GM19455 (cell line): Measurements from ENCODE around the gene PROM1.

Source experiments
- ATAC-seq: cut with Tn5 transposase; IDR thresholded peaks from one replicate; pipeline ENCODE4 v1.9.1; 2021; ENCODE audit not compliant: unreplicated experiment

Gene PROM1

DNA sequence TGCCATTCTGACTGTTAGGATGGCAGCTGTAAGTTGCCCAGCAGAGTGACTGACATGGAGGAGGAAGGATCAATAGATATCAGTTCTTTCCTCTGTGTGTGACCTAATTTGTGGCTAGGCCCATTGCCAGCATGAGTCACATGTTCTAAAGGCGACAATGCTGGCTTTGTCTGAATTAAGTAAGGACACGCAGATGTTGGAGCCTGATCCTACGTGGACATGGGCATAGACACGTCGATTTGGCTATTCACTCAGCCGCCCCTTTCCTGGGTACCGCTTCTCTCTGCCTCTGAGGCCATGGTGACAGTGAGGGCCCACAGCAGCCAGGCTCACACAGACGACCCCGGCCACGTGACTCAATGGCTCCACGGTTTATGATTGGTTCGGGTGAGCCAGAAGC lies 16.3 kb downstream of the PROM1 start:
- ATAC-seq: no peak

DNA sequence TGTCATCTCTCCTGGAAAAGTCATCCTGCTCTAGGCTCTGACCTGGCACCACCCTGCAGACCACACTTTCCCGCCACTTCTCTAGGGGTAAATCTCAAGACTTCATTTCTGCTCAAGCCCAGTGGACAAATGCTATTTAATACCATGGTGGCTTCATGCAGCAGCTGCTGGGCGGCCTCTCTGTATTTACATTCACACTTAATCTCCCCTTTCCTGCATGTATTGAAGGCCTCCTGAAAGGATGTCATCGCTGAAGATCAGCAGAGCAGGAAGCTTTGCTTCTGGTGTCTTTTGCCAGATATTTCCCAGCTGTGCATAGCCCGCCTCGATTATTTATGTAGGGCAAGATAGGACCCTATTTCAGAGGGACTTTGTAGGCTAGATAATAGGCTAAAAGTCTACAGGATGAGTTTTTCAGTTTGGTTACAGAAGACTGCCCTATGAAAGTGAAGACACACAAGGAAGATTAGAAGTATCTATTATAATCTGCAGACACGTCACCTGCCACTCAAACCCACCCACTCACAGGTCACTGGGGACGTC lies 17.2 kb downstream of the PROM1 start:
- ATAC-seq: no peak

DNA sequence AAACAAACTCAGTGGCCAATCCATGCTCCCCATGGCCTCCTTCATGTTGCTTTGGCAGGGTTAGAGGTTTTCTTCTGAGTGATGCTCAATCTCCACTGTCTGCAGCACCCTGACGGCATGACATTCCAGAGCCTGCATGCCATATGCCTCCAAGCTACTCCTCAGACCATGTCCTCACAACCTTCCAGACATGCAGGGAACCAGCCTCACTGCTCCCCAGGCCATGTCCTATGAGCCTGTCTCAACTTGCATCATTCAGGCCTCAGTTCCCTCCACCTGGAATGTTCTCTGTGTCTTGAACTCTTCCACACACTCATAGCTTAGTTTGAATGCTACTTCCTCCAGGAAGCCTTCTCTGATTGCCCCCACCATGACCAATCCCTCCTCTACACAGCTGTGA lies 18.8 kb downstream of the PROM1 start:
- no peak for ATAC-seq

DNA sequence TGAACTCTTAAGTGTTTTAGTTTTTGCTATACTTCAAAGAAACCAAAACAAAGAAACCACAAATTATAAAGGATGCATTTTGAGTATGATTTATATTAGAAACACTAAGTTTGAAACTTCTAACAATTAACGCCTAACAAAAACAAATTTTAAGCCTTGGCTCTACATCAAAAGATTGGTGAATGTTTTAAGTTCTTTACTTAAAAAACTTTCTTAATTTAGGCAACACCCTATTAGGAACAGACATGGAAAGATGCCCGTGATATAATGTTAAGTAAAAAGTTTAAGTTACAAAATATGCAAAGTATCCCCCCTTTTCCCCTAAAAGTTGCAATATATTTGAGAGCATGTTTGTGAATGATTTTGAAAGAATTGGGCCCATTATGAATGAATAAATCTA lies 21.2 kb downstream of the PROM1 start:
- no peak for ATAC-seq

DNA sequence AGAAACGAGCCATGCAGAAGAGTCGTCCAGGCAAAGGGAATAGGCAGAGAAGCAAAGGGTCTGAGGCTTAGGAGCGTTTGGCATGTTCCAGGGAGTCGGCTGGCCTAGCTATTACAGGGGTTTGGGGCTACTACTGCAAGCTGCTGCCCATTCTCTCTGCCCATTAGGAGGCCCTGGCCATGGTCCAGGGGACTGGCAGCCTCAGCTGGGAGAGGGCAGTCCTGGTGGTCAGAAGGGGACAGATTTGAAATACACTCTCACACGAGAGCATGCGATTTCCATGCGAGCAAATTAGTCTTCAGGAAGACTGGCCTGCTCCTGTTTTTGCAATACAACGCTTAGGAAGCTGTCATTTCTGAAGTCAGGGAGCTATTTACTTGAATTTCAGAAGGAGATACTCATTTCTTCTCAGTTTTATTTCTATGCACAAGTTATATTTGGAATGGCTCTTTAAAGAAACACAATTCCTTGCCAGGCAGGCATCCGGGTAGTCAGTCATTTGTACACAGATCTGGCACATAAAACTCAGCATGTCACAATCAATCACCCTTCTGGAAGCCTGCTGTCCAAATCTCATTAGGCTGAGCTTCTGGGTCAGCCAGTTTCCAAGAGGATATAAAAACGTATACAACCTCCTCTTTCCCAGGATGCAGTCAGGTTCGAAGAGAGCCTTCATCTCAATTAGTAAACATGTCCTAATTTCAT lies 27.0 kb downstream of the PROM1 start:
- ATAC-seq: no peak

DNA sequence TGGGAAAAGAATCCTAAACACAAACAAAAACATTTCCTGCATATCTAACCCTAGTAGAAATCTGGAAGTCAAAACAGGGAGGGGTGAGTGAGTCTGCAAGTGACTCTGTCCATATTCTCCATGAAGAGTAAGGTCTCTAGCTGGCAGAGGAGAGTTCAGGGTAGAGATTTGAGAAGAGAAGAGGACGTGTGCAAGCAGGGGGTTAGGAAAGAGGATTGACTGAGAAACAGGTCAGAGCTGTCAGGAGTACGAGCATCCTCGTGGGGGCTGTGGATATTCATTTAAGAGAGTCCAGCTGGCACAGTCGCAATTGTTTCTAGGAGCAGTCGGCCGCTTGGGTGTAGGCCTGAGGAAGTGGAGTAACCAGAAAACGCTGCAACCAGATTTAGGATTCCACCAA lies 27.9 kb downstream of the PROM1 start:
- ATAC-seq: no peak

DNA sequence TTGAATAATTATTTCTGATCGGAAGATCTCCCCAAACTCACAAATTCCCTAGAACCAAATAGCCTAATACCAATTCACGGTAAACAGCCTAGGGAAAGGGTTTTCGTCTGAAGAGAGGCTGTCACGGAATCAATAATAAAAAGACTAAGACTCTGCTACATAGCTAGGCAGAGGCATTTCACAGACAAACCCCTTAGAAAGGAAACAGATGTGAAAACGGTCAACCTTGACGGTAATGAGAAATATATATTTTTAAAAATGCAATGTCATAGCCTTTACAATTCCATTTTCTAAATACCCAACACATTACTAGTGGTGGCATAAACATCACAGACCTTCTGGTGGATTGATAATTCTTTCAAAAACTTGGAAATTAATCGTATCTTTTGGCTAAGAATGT lies 28.4 kb downstream of the PROM1 start:
- ATAC-seq: no peak

DNA sequence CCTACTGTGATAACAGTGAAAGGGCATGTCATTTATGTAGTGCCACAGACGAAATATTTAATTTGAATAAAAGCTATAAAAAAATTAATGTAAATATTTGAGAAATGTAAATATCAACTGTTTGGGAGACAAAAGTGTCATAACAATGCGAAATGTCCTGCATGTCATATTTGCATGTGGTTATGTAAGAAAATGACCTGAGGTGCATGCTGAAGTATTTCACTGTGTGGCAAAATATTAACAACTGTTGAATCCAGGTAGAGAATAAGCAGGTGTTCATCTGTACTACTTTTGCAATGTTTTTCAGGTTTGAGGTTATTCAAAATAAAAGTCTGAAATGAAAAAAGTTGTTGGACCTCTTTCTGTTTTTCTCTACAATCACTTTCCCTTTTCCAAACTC lies 30.9 kb downstream of the PROM1 start:
- ATAC-seq: no peak

DNA sequence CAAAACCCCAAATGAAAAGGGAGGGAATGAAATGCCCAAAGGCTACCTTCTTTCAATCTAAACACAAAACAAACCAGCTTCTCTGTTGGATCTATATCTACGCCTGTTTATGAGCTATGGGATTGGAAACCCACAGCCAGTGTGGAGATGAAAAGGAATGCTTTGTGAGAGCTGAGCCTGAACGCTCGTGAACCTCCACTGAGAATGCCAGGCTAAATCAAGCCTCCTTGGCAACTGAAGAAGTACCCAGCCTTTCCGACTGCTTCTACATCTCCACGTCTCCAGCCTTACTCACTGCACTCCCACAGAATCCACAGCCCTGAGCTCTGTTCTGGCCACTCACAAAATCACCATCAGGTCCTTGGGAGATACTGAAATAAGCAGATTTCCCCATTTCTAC lies 31.8 kb downstream of the PROM1 start:
- no peak for ATAC-seq

DNA sequence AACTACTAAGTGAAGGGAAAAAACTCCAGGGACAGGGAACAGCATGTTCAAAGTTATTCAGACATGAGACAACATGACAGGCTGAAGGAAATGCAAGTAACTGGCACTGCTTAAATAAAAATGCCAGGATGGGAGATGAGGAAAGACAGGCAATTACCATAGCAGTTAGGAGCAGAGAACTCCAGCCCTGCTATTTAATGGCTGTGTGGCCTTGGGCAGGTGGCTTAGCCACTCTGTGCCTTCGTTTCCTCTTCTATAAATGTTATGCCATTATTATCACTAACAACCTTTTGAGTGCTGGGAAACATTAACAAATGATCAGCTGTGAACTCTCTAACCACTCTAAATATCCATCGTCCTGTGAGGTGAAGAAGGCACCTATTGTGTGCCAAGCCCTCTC lies 32.7 kb downstream of the PROM1 start:
- no peak for ATAC-seq

DNA sequence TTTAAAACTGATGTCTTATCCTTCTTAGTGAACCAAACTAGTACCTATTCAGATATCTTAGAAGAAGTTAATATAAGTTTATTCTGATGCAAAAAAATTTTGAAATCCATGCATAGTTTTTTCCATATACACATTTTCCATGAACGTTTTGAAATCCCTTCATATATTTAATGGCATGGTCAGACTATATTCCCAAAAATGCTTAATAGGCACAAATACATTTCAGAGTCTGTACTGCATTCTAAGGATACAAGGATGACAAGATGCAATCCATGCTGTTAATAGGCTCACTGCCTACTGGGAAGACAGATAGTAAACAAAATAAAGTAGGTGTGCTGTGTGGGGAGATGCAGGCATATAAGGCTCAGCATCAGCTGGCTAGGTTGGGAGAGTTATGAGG lies 33.2 kb downstream of the PROM1 start:
- ATAC-seq: no peak

DNA sequence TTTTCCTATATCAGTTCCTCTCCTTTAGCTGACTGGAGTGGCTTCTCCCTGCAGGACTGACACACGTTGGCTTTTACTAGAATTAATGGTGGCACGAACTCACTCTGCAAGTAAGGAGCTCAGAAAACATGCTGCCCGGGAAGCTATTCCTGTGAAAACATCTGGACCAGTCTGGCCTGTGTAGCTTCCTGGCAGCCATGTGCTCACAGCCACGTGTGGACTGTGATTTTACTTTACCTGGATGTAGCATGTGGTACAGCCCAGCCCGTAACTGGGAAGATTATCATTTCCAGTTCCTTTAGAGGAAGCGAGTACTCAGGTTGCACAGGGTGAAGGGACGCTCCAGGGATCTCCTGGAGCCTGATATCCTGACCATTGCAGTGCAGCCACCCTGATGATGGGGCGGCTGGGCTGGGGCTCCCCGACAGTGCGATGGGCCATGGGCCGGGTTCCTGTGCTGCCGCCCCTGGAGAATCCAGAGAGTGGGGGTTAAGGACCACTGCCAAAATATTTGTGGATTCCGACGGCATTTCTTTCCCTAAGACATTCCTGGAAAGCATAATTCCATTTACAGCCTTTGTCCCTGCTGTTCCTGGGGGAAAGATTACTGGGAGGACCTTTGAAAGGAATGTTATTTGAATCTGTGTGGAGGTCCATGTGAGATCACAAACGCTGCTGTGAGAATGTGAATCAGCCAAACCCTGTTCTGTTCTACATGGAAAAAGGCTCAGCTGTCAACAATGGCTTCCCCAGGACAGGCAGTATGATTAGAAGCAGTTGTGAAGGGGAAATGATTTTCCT lies 35.0 kb downstream of the PROM1 start:
- ATAC-seq: no peak

DNA sequence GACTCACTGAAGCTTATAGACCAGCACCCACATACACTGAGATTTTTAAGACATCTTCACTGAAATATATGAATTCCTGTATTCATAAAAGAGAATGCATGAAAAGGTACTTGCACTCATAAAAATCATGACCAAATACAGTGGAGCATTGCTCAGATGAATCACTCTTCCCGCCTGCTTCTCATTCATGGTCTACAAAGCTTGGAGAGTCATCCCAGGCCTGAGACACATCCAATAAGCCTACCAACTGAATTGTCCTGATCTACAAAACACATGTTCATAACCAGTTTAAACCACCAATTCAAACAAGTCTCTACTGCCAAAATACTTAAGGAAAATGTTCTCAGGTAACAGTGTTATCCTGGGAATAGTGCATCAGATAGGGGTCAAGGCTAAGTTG lies 38.1 kb downstream of the PROM1 start:
- no peak for ATAC-seq

DNA sequence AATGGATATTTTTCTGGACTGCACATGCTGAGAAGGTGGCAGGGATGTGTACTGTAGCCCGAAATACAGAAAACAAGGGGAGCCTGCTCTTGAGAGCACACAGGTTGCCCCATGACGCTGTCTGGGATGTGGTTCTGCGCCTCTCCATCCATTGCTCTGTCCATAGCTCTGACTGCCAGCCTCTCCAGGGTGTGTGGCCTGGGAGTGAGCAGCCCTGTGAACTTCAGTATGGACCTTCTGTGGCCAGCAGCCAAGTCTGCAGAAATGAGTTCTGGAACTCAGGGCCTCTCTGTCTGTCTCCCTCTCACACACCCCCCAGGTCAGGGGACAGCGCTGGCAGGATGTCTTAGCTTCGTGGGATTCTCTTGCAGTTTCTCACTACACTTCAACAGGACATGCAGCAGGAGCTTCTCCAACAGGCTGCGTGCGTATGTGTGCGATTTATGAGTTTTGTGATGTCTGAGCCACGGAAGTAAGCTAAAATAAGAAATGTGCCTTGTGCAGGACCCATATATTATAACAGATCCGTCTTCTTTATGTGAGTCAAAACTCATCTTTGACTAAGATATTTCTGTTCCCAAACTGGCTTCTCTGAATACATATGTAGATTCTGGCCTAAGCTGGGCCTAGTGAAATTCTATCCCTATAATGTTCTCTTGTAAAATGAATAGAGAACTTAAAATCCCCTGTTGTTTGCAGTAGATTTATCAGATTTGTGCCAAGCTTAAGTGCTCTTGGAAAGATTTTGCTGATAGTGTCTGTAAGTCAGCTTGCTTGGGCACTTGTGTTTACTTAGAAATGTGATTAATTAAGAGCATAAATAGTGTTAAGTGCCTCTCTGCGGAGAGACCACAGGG lies 40.0 kb downstream of the PROM1 start:
- ATAC-seq: no peak

DNA sequence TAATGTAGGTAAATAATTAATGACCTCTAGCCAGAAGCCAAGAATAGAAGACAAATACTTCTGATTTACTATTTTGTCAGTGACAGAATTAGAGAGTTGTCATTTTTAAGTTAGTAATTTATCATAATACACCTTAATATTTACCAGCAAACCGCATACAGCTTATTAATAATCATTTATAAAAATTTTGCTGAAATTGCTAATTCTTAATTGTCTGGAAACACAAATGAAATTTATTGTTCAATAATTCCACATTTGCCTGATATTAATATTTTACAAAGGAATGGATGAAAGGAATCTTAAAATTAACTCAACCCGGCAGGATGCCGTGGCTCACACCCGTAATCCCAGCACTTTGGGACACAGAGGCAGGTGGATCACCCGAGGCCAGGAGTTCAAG lies 44.7 kb downstream of the PROM1 start:
- no peak for ATAC-seq

DNA sequence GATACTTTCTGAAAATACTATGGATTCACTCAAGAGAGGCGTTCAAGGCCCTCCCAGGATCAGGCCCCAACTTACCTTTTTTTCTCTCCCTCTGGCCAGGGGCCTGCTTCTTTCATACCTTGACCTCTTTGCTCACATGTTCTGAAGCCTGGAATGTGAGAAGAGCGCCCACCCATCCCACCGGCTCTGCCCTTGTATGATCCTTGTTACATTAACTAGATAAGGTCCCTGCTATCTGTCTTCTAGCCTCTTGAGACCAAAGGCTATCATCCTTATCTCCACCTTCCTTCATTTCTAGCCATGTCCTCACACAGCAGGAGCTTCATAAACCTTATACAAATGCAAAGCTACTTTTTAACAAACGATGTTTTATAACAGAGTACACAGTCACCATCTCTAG lies 45.9 kb downstream of the PROM1 start:
- ATAC-seq: no peak

DNA sequence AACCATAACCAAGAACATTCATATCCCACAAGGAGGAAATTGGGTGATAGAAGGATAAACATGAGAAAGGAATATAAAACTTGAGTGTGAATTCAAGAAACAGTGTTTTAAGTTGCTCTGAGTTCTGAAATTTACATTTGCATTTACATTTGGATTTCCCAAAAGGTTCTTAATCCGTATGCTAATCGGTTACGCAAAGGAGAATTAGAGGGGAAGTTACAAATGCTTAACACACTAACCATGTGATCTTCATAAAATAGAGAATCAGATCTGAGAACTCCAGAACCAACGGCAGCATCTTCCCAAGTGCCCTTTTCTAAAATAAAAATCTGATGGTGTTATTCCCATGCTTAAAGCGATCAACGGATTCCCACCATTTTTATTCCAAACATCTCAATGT lies 48.0 kb downstream of the PROM1 start:
- no peak for ATAC-seq

DNA sequence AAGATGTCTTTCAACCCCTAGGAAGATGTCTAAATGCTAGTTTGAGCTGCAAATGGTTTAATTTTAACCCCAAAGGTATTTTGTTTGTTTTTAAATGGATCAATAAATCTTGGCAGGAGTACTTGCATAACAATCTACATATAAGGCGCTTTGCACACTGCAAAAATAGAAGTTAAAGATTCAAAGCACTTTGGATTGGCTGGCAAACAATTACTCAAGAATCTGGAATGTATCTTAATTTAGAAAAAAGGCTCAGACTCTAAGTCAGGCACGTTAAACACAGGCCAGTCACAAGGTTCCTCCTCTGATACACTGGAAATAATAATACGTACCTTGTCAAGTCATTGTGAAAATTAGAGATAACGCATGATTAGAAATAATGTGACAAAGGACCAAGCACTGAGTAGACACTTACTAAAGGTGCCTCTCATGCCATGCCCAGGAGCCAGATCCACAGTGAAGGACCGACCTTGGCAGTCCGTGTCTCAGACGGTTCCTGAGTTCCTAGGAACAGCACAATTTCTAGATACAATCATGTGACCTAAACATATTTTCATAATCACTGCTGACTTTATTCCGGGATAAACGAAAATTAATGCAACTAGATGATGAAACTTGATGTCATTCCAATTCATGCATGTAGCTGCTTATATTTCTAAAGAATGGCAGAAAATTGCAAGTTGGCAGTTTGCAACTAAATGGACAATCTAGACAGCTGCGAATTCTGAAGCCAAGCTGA lies 49.6 kb downstream of the PROM1 start:
- ATAC-seq: no peak

DNA sequence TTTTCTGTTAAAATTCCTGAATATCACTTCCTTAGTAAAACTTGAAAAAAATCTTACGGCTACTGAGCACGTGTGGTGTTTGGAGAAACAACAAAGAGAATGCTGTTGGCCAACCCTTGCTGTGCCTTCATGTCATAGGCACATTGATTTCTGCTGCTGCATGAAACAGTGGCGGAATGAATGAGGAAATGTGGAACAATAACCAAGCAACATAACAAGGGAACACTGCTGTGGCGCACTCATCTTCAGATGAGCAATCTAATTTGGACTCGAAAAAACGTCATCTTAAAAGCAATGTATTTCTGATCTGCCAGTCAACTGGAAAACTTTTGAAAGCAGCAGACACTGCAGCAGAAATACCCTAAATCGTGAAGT lies 51.4 kb downstream of the PROM1 start:
- no peak for ATAC-seq

DNA sequence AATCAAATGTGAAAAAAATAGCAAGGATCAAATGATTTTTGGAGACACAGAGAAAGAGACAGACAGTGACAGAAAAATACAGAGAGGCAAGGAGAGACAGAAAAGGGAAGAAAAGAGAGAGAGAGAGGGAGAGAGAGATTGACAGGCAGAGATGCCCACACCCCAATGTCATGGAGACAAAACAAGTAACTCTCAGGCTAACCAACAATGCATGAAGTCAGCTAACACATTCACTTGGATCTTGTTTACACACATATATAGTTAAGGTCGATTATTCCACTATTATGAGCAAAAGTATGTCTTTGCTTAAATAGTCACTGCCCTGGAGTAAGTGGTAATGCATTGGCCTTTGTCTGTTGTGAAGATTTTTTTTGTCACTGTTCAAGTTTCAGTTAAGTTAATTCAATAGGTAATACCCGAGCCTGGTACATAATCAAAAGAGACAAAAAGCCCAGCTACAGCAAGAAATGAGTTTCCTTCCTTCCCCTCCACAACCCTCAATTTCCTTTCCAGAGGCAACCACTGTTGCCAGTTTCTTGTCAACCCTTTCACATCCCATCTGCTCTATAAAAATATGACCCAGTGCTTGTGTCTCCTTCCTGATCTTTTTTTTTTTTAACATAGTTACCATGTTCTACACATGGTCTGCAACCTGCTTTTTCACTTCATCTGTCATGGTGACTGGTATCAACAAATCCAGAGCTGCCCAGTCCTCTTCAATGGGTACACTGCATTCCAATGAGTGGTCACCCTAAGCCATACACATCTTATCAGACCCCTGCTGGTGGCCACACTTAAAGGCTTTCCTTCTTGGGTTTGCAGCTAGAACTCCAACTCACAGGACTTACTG lies 52.1 kb downstream of the PROM1 start:
- ATAC-seq: no peak
